Inflammatory macrophage treated with lipopolysaccharide for 4 hours (primary cell): ENCODE data around the gene STAB2.

Experiments used
- DNase-seq: peaks from one replicate; pipeline ENCODE4 v3.0.0-alpha.2; 2020

Gene STAB2

GRCh38 chr12:103656291-103656690, 69.2 kb downstream of the STAB2 start:
- no peak for DNase-seq

GRCh38 chr12:103657331-103657730, 70.3 kb downstream of the STAB2 start:
- no peak for DNase-seq

GRCh38 chr12:103664626-103665025, 77.6 kb downstream of the STAB2 start:
- DNase-seq, result no peak

- no peak for DNase-seq
Observed at GRCh38 chr12:103665971-103666370, 78.9 kb downstream of the STAB2 start.

GRCh38 chr12:103667125-103667524, 80.1 kb downstream of the STAB2 start:
- DNase-seq, result no peak

- DNase-seq, result no peak
Observed at GRCh38 chr12:103668520-103668919, 81.4 kb downstream of the STAB2 start.

- DNase-seq, result no peak
Observed at GRCh38 chr12:103671367-103671766, 84.3 kb downstream of the STAB2 start.

GRCh38 chr12:103672401-103673119, 85.5 kb downstream of the STAB2 start:
- no peak for DNase-seq

GRCh38 chr12:103673487-103673886, 86.4 kb downstream of the STAB2 start:
- DNase-seq, result no peak

GRCh38 chr12:103673891-103674375, 86.9 kb downstream of the STAB2 start:
- DNase-seq, result no peak

- no peak for DNase-seq
Observed at GRCh38 chr12:103676893-103677292, 89.8 kb downstream of the STAB2 start.

- no peak for DNase-seq
Observed at GRCh38 chr12:103677341-103677740, 90.3 kb downstream of the STAB2 start.

- DNase-seq, result no peak
Observed at GRCh38 chr12:103677905-103678304, 90.8 kb downstream of the STAB2 start.

GRCh38 chr12:103679421-103680170, 92.5 kb downstream of the STAB2 start:
- DNase-seq, result no peak

GRCh38 chr12:103680591-103681141, 93.6 kb downstream of the STAB2 start:
- no peak for DNase-seq

GRCh38 chr12:103686026-103686425, 99.0 kb downstream of the STAB2 start:
- no peak for DNase-seq

- DNase-seq, result peak; percentile 19
Observed at GRCh38 chr12:103687253-103687652, 100.2 kb downstream of the STAB2 start.

- no peak for DNase-seq
Observed at GRCh38 chr12:103688376-103689063, 101.4 kb downstream of the STAB2 start.

GRCh38 chr12:103690426-103690825, 103.4 kb downstream of the STAB2 start:
- peak; percentile 27 for DNase-seq

GRCh38 chr12:103691063-103691462, 104.0 kb downstream of the STAB2 start:
- DNase-seq, result peak; percentile 39

- peak; percentile 43 for DNase-seq
Observed at GRCh38 chr12:103696101-103696500, 109.0 kb downstream of the STAB2 start.

- peak; percentile 78 for DNase-seq
Observed at GRCh38 chr12:103697971-103698751, 111.1 kb downstream of the STAB2 start.
